Endothelial cell of umbilical vein (primary cell): Measurements from ENCODE around the gene USP43.

Experiments
- CTCF ChIP-seq, 2 donors: IDR thresholded peaks; 1 replicate in 1 of 2; 2 replicates in 1 of 2; pipeline ENCODE4 v1.5.1; 2011; ENCODE audit warnings: low read length in 2 of 2, mild to moderate bottlenecking in 2 of 2, moderate library complexity in 2 of 2, control low read depth in 1 of 2, inconsistent platforms in 1 of 2, low read depth in 1 of 2; ENCODE audit not compliant: insufficient read depth in 1 of 2; ENCODE audit errors: extremely low read depth in 1 of 2
- EZH2 ChIP-seq: IDR thresholded peaks from 2 replicates; pipeline ENCODE4 v1.6.1; 2012; ENCODE audit warnings: borderline replicate concordance, low read depth, mild to moderate bottlenecking, moderate library complexity, low read length, inconsistent platforms; ENCODE audit not compliant: severe bottlenecking
- MAX ChIP-seq: IDR thresholded peaks from 2 replicates; pipeline ENCODE4 v1.6.1; 2011; ENCODE audit not compliant: insufficient read depth, insufficient read length
- POLR2A ChIP-seq: IDR thresholded peaks from 2 replicates; pipeline ENCODE4 v1.6.1; 2012; ENCODE audit warnings: low read depth, mild to moderate bottlenecking, control low read depth, low read length
- POLR2AphosphoS5 ChIP-seq: IDR thresholded peaks from 2 replicates; pipeline ENCODE4 v1.6.1; 2012; ENCODE audit warnings: low read depth, mild to moderate bottlenecking, control low read depth, low read length, moderate library complexity; ENCODE audit not compliant: insufficient read depth

GRCh38 chr17:9700136-9700535, 54.8 kb downstream of the USP43 start:
- no peak for TF ChIP-seq CTCF (IDR thresholded peaks at IDR 0.05; ENCODE audit: extremely low read depth in 1 of 2, insufficient read depth in 1 of 2, low read depth in 1 of 2, low read length in 2 of 2)
- no peak for TF ChIP-seq MAX
- no peak for TF ChIP-seq EZH2
- no peak for TF ChIP-seq POLR2A
- TF ChIP-seq POLR2AphosphoS5, result no peak
